Ovary (tissue), 9 donors: Measurements from ENCODE around the gene ACTL7A. TPM values are rescaled to one million over a fixed set of nuclear protein-coding genes. Genes with fewer than 3 reads are reported as not detected.

Source experiments
- DNase-seq, 5 donors: peaks; one replicate each; pipeline ENCODE4 v3.0.0-alpha.2; 2019 to 2020
- H3K27ac ChIP-seq, 2 donors: fragments of 200-600 bp; one replicate each; pipeline versions ENCODE4 v1.5.1 to v1.8.0; 2019 to 2022
- H3K27me3 ChIP-seq: fragments of 200-600 bp; one replicate; pipeline ENCODE4 v1.8.0; 2022
- H3K36me3 ChIP-seq: fragments of 200-600 bp; sonication (generic); one replicate; pipeline ENCODE4 v1.5.1; 2019
- H3K4me1 ChIP-seq: one replicate; pipeline ENCODE4 v1.8.1; 2013; ENCODE audit warnings: mild to moderate bottlenecking, moderate library complexity; ENCODE audit not compliant: insufficient read depth
- H3K4me3 ChIP-seq: fragments of 200-600 bp; sonication (generic); one replicate; pipeline ENCODE4 v1.5.1; 2017
- H3K9me3 ChIP-seq, 2 donors: fragments of 200-600 bp in 1 of 2; sonication (generic) in 1 of 2; one replicate each; pipeline versions ENCODE4 v1.5.1 to v1.8.1; 2013 to 2019; ENCODE audit warnings: mild to moderate bottlenecking in 1 of 2, moderate library complexity in 1 of 2
- EP300 ChIP-seq: sonication (generic); formaldehyde crosslinking; IDR thresholded peaks from one replicate; pipeline ENCODE4 v1.6.1; 2017; ENCODE audit warnings: antibody characterized with exemption
- POLR2A ChIP-seq: fragments of 450-650 bp; IDR thresholded peaks from one replicate; pipeline ENCODE4 v1.6.1; 2017; ENCODE audit warnings: antibody characterized with exemption, mild to moderate bottlenecking, moderate library complexity
- WGBS, 3 donors: extraction: QIAGEN DNeasy Blood & Tissue Kit in 1 of 3; methylation state at CpG; one replicate each; pipeline versions ENCODE4 v1.1.5 to v1.1.7; 2013 to 2017; 5-methylcytosine and 5-hydroxymethylcytosine counted together
- intact Hi-C, 4 donors: fragments of 100-400 bp; cut with DNase I; formaldehyde crosslinking; loops; one replicate each; pipeline versions ENCODE4 v1.11.0 to v1.15.1; 2022 to 2023
- polyA plus RNA-seq, 2 donors: library from polyadenylated mRNA; stranded (reverse); fragments of 200-250 nt in 1 of 2; fragments of 350-450 nt in 1 of 2; fragmentation: Illumina TruSeq in 1 of 2; extraction: RNeasy Lipid Tissue Mini Kit (QIAGEN cat#74804) in 1 of 2; gene quantifications; one replicate each; pipeline ENCODE4 v1.2.3, GENCODE V29; 2013 to 2014
- total RNA-seq, 7 donors: library from RNA; depleted of rRNA in 2 of 7; stranded (reverse); fragments of >200 nt in 2 of 7; fragmentation: NEBNext Ultra II Directional in 3 of 7; extraction: Animal tissue kit (Norgen Biotek cat#: 25700) in 3 of 7; gene quantifications; one replicate each; pipeline versions ENCODE4 v1.1.0 to v1.2.4, GENCODE V29; 2016 to 2023
- TF ChIP-seq, protein P1 (sequence below), 3 donors: fragments of 450-650 bp in 2 of 3; fragments of 200-600 bp in 1 of 3; IDR thresholded peaks; one replicate each; pipeline versions ENCODE4 v1.5.1 to v1.8.0; 2016 to 2022; ENCODE audit warnings: antibody characterized with exemption in 3 of 3, mild to moderate bottlenecking in 1 of 3
- donor health status: DM: no; HTN: no; CAD: no; lungs with moderate emphysema.
- donor health status: DM: no; HTN: no; CAD: no.
- donor health status: Bipolar disorder and iron deficiency.
- donor health status: DM: yes; HTN: yes; CAD: no.
- donor health status: DM: no; HTN: no; CAD: no.
- donor health status: DM: yes; HTN: yes; CAD: no.

Gene ACTL7A
- total and polyA plus RNA-seq, 9 donors, result not detected

DNA sequence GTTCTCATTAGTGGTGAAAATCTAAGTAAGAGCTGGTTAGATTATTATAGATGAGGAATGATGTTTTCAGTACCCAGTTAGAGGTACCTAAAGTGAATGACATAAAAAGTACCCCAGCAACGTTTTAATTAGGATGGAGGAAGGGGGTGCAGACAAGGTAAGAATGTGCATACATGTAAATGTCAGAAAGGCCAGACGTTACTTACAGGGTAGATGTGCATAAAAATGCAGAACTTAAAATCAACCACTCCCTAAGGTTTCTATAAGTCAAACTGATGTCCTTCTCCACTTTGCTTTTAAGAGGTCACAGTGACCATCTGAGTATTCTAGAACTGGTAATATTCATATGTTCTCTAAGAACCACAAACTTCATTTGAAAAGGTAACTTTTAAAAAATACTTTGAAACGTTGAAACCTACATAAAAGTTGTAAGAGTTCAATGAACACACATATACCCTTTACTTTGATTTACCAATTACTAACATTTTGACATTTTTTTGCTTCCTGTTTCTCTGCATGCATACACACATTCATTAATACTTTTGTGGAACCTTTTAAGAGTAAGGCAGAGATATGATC, 18.8 kb downstream of the ACTL7A start:
- Histone ChIP-seq H3K4me1 (peaks cover 5% of the 10 kb centered on the region), H3K4me3 (no peak overlapping the region), H3K27me3 (no peaks in the 10 kb centered on the region), H3K36me3 (no peaks in the 10 kb centered on the region), H3K9me3 (no peaks in the 10 kb centered on the region), H3K27ac (no peak overlapping the region)
- intact Hi-C loops, result no loop called here
- DNase-seq, result no peak
- 54 to 78% (median 75%) methylated on average over 3 of the region's 3 CpGs for WGBS, 3 donors
- TF ChIP-seq, protein P1, sequence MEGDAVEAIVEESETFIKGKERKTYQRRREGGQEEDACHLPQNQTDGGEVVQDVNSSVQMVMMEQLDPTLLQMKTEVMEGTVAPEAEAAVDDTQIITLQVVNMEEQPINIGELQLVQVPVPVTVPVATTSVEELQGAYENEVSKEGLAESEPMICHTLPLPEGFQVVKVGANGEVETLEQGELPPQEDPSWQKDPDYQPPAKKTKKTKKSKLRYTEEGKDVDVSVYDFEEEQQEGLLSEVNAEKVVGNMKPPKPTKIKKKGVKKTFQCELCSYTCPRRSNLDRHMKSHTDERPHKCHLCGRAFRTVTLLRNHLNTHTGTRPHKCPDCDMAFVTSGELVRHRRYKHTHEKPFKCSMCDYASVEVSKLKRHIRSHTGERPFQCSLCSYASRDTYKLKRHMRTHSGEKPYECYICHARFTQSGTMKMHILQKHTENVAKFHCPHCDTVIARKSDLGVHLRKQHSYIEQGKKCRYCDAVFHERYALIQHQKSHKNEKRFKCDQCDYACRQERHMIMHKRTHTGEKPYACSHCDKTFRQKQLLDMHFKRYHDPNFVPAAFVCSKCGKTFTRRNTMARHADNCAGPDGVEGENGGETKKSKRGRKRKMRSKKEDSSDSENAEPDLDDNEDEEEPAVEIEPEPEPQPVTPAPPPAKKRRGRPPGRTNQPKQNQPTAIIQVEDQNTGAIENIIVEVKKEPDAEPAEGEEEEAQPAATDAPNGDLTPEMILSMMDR (IDR thresholded peaks at IDR 0.05), result no peak
- TF ChIP-seq POLR2A (no peak), EP300 (no peak)

DNA sequence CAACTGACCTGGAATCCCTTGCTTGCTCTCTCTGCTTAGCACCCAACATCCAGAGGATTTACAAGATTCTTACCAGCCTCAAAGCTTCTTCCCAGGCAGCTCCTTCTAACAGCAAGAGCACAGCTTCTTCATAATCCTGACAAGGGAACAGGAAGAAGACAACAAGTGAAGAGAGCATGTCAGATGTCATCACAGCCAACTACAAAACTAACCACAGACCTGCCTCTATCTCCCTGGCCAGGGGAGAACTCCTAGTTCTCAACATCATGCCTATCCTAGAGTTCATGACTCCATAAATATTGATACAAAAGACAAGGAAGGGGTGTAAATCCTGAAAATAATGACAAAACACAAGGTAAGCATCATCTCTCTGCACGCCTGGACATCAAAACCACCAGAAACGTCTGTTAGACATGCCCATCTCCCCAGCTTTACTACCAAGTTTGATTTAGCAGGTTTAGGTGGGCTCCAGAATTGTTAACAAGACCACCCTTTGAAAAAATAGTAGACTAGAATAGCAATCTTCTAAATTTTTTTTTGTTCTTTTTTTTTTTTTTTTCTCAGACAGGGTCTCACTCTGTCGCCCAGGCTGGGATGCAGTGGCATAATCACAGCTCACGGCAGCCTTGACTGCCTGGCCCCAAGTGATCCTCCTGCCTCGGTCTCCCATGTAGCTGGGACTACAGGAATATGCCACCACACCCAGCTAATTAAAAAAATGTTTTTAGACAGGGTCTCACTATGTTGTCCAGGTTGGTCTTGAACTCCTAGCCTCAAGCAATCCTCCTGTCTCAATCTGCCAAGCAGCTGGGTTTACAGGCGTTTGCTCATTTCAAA, 20.2 kb downstream of the ACTL7A start:
- H3K27ac ChIP-seq, result peak overlapping the region in 1 of 2 donors; percentile 30
- H3K4me1 ChIP-seq, result peaks cover 5% of the 10 kb centered on the region
- WGBS, 3 donors, result 94 to 96% (median 94%) methylated on average over 6 of the region's 6 CpGs
- TF ChIP-seq EP300 (no peak), POLR2A (no peak)
- TF ChIP-seq, protein P1 (IDR thresholded peaks at IDR 0.05), result no peak
- H3K9me3 ChIP-seq, result no peaks in the 10 kb centered on the region
- no peaks in the 10 kb centered on the region for H3K27me3 ChIP-seq
- intact Hi-C loops, result no loop called here
- H3K36me3 ChIP-seq, result no peaks in the 10 kb centered on the region
- DNase-seq, result no peak
- H3K4me3 ChIP-seq, result no peak overlapping the region

DNA sequence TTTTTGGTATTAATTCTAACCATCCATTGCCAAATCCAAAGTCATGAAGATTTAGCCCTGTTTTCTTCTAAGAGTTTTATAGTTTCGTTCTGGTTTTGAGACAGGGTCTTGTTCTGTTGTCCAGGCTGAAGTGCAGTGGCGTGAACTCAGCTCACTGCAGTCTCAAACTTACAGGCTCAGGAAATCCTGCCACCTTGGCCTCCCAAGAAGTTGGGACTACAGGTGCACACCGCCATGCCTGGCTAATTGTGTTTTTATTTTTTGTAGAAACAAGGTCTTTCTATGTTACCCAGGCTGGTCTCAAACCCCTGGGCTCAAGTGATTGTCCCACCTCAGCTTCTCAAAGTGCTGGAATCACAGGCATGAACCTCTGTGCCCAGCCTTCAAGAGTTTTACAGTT, 21.0 kb downstream of the ACTL7A start:
- Histone ChIP-seq H3K27ac (peak overlapping the region in 1 of 2 donors; percentile 85), H3K9me3 (no peaks in the 10 kb centered on the region), H3K27me3 (no peaks in the 10 kb centered on the region), H3K4me3 (no peak overlapping the region), H3K36me3 (no peaks in the 10 kb centered on the region), H3K4me1 (peaks cover 5% of the 10 kb centered on the region)
- no peak for DNase-seq
- TF ChIP-seq, protein P1 (IDR thresholded peaks at IDR 0.05), result no peak
- no peak for TF ChIP-seq POLR2A
- no peak for TF ChIP-seq EP300
- intact Hi-C loops, result no loop called here
- 95 to 98% (median 98%) methylated on average over 3 of the region's 3 CpGs for WGBS, 3 donors

DNA sequence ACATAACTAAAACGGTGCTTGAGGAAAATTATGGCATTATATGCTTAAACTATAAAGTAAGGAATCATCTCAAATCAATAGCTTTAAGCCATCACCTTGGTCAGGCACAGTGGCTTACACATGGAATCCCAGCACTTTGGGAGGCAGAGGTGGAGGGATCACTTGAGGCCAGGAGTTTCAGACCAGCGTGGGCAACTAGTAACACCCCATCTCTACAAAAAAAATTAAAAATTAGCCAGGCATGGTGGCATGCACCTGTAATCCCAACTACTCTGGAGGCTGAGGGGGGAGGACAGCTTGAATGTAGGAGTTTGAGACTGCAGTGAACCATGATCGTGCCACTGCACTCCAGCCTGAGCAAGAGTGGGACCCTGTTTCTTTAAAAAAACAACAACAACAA, 22.6 kb downstream of the ACTL7A start:
- Histone ChIP-seq H3K27ac (peak overlapping the region; percentile 30 to 85), H3K9me3 (no peaks in the 10 kb centered on the region), H3K27me3 (no peaks in the 10 kb centered on the region), H3K36me3 (no peaks in the 10 kb centered on the region), H3K4me1 (peaks cover 5% of the 10 kb centered on the region), H3K4me3 (no peak overlapping the region)
- intact Hi-C loops, result no loop called here
- 88 to 93% (median 88%) methylated on average over 3 of the region's 3 CpGs for WGBS, 3 donors
- no peak for DNase-seq
- TF ChIP-seq POLR2A (no peak), EP300 (no peak)
- TF ChIP-seq, protein P1 (IDR thresholded peaks at IDR 0.05), result no peak
